GM18511 (cell line): ENCODE measurements around the gene HIRA.
A peak's percentile ranks its signal among the peaks of the same experiment; 100 is the strongest.

Experiments used
- ATAC-seq: cut with Tn5 transposase; IDR thresholded peaks from one replicate; pipeline ENCODE4 v1.9.1; 2021; ENCODE audit warnings: mild to moderate bottlenecking, moderate library complexity; ENCODE audit not compliant: unreplicated experiment

HIRA gene

DNA sequence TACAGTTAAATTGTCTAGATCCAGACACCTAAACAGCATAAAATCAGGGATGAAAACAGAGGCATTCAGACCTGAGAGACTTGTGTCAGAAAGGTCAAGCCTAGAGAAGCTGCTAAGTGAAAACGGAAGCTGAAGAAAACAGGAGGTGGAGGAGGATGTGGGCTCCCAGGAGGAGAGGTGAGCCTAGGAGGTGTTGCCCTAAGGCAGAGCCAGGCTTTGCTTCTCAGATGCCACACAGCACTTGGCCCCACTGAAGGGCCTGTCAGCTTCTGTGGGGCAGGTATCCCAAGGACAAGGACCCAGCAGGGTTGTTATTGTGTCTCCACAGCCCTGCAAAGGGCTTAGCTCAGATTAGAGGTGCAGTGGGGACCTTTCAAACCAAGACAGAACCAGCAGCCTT, 33.0 kb upstream of the HIRA start:
- ATAC-seq, result no peak

GRCh38 chr22:19463491-19464469, 32.2 kb upstream of the HIRA start:
- ATAC-seq, result no peak

GRCh38 chr22:19463008-19463407, 31.5 kb upstream of the HIRA start:
- ATAC-seq, result no peak

- ATAC-seq, result no peak
Observed at GRCh38 chr22:19461506-19461905, 30.0 kb upstream of the HIRA start.

DNA sequence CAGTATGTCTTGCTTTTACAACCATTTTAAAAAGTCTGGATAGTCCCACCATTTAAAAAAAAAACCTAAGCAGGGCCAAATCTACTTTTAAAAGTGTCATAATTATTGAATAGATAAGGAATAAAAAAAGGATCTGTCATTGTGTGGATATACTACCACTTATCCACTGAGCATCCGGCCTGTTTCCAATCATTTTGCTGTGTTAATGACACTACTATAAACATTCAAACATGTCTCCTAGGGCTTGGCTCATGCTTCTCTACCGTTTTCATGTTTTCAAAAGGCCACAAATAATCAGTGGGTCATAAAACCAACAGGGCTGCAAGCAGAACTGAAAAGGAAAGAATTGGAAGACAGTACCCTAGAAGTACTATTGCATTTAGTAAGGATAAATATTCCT, 28.5 kb upstream of the HIRA start:
- no peak for ATAC-seq

- ATAC-seq, result no peak
Observed at GRCh38 chr22:19457828-19458428, 26.4 kb upstream of the HIRA start.

DNA sequence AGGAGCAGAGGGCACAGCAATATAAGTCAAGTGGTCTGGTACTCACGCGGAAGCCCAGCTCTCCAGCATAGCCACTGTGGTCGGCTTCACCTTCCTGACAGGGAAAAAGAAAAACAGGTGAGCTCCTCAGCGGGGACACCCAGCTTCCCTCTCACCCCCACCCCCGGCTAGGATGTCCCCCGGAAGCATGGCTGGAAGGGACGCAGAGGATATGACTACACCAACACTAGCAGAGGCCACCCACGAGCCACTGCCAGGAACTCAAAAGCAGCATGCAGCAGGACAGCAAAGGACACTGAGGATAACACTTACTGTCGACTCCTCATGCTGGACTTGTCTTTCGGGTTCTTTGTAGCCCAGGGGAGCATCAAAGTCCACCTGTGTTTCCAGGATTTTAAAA, 25.0 kb upstream of the HIRA start:
- ATAC-seq, result no peak

GRCh38 chr22:19455585-19456370, 24.2 kb upstream of the HIRA start:
- no peak for ATAC-seq

DNA sequence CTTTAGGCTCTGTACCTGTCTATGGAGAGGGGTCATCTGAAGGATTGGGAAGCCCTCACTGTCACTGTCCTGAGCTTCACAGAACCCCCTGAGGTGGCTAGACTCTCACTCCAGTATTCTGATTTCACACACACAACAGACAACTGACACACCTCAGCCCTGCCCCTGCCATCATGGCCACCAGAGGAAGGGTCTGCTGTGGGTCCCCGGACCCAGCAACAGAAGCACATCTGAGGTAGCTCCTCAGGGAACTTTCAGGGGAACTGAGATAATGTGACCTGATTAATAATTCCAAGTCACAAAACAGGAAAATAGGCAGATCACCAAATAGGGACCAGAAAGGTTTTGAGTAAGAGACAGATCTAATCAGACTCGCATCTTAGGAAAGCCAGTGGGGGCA, 23.5 kb upstream of the HIRA start:
- no peak for ATAC-seq

GRCh38 chr22:19454156-19454555, 22.6 kb upstream of the HIRA start:
- ATAC-seq, result no peak

GRCh38 chr22:19453718-19454117, 22.2 kb upstream of the HIRA start:
- no peak for ATAC-seq

GRCh38 chr22:19451570-19451969, 20.0 kb upstream of the HIRA start:
- ATAC-seq, result no peak

DNA sequence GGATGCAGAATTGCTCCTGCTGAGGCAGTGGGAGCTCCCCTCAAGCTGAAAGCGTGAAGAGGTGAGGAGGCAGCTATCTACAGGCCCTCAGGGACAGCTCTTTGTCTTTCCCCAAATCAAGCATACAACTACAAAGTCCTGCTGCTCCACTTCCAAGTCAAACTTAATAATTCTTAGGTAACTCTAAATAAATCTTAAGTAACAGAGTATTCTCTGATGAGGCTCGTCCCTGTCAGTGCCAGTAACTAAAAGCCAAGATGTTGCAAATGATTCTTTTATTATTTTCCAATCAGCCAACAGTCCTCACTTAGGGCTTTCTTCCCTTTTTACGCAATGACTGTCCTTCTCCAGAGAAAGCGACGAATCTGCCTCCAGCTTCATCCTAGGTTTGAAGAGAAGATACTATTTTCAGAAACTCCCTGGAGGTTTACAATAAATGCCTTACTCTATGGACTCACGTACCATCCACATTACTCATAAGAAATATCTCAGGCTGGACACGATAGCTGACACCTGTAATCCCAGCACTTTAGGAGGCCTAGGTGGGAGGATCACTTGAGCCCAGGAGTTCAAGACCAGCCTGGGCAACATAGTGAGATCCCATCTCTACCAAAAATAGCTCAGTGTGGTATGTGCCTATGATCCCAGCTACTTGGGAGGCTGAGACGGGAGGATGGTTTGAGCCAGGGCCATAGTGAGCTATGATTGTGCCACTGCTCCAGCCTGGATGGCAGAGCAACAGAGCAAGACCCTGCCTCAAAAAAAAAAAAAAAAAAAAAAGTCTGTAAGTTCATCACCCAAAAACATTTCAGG, 19.0 kb upstream of the HIRA start:
- ATAC-seq, result no peak

- ATAC-seq, result no peak
Observed at GRCh38 chr22:19449422-19449767, 17.9 kb upstream of the HIRA start.

DNA sequence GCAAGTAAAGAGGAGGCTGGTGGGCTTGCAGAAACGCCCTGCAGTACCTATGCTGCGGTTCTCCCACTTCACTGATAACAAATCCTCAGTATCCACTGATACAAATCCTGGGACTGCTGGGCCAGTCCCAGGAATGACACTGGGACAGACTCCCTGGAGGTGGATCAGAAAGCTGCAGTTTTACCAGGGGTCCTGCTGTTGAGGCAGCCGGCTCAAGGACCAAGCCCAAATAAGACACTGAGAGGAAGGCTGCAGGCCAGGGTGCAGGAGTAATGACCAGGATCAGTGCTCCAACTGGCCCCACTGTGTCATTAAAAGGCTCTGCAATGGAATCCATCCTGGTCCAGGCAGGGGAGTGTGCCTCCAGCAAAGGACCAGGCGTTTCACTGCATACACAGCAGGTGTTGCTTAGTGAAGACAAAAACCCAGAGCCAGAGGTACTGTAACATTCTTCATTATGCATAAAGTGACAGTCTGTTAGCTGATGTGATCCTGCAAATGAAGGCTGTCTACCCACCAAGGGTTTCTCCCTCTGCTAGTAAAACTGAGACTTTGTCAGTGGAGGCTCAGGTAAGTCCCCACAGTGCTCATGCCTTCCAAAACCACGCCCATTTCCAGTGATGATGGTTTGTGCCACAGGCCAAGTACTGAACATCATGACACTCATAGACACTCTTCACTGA, 17.3 kb upstream of the HIRA start:
- no peak for ATAC-seq

DNA sequence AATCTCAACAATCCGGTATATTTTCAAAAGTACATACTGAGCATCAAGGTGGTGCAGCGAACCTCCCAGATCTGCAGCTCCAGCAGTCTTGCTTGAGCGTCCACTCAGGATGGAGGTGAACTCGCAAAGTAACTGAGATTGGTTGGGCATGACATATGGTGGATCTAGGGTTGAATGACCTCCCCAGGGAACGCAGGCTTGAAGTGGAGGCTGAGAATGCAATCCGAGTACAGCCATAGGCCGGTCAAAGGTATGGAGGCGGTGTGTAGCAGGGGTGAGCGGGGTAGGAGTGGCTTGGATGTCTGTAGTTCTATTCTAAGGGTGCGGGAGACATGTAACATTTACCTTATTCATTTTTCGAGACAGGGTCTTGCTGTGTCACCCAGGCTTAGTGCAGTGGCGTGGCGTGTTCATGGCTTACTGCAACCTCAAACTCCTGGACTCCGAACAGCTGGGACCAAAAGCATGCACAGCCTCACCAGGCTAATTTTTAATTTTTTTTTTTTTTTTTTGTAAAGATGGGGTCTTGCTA, 16.6 kb upstream of the HIRA start:
- ATAC-seq, result peak; percentile 50

DNA sequence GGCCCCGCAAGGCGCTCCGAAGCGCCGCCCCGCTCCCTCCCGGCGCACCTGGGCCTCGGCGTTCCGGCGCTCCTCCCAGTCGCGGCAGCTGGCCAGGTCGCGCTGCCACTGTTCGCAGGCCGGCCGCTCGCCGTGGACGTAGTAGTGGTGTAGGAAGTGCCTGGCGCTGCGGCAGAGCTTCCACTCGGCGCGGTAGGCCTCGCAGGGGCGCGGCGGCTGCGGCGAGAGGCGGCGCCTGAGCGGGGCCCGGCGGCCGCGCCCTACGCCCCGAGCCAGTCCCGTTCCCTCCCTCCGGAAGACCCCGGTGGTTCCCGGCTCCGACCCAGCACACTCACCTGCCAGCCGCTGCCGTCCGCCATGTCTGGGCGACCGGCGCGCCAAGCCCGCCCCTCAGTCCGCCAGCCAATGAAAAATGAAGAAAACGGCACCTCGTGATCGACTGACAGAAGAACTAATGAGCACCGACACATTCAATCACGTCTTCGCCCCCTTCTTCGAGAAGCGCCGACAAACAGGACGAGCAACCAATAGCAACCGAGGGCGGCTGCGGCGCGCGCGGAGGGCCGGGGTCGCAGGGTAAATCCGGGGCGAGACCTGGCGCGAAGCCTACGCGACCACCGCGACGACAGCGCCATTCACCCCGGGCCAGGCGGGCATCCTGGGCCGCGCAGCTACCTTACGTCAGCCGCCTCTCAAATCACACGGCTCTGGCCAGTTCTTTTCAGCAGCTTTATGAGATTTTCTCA, 16.0 kb upstream of the HIRA start, which contains the start of gene C22orf39:
Gene C22orf39 (minus strand): TSS at position 382 of the 746 bp plus-strand sequence. CDS start 23 bp downstream, at position 359.
- peak; percentile 90 for ATAC-seq

DNA sequence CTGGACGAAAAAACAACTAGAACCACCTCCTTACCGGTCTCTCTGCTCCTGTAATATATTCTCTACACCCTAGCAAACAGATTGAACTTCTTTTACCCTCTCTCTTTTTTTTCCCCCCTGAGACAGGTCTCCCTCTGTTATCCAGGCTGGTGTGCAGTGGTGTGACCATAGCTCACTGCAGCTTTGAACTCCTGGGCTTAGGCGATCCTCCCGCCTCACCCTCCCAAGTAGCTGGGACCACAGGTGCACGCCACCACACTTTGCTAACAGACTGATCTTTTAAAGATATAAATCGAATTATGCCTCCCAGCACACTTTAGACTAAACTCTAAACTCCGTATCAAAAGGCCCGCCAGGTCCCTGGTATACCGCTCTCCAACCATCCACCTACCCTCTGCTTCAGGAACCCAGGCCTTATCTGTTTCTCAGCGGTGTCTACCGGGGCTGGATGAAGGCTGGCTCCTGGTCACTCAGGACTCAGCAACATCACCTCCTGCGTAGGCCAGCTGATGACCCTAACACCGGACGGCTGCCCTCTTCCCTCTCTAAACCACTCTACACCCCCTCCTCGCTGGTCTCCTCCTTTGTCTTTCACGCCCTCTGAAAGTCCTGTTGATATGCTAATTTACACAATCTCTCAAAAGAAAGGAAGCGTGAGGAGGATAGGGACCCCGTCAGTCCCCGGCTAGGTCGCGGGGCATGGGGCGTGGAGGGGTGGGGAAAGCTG, 15.2 kb upstream of the HIRA start:
- ATAC-seq, result no peak
